C4-2B (cell line): Measurements from ENCODE around the gene TRIM41.
A peak's percentile ranks its signal among the peaks of the same experiment; 100 is the strongest.
"Not testable (repeated sequence)": the region's sequence is repeated elsewhere in the genome, so short reads cannot be mapped to it uniquely, and the experiment has no call there.

Source experiments
- H3K27ac ChIP-seq: fragments of 450-650 bp; 2 replicates; pipeline ENCODE4 v1.5.1; 2017
- CTCF ChIP-seq: fragments of 450-650 bp; conservative IDR thresholded peaks from 2 replicates; pipeline ENCODE4 v1.5.1; 2017; ENCODE audit warnings: mild to moderate bottlenecking
- ZFX ChIP-seq: fragments of 450-650 bp; IDR thresholded peaks from 2 replicates; pipeline ENCODE4 v1.6.1; 2017

TRIM41 gene

GRCh38 chr5:181223058-181223728 is at the start of gene TRIM41:
Gene TRIM41, plus strand, starts transcription at chr5:181223281. Its CDS starts 719 bp downstream, at chr5:181224000.
- TF ChIP-seq CTCF, result no peak
- TF ChIP-seq ZFX, result no peak
- H3K27ac ChIP-seq, result peak within 1 kb of the TSS; percentile 91

GRCh38 chr5:181173420-181174342 is 49.4 kb upstream of the TRIM41 start:
- peak overlapping the region; percentile 65 for H3K27ac ChIP-seq
- TF ChIP-seq CTCF (peak; percentile 20; the same call in 1 of the 2 replicates), ZFX (no peak)

GRCh38 chr5:181176254-181176952 is 46.7 kb upstream of the TRIM41 start:
- H3K27ac ChIP-seq, result no peak overlapping the region
- TF ChIP-seq CTCF (no peak), ZFX (no peak)

- H3K27ac ChIP-seq, result not testable (repeated sequence)
Measured at GRCh38 chr5:181177559-181177958, 45.5 kb upstream of the TRIM41 start.

GRCh38 chr5:181181650-181182565 is 41.2 kb upstream of the TRIM41 start:
- no peak overlapping the region for H3K27ac ChIP-seq
- TF ChIP-seq ZFX, result no peak
- peak; percentile 81 for TF ChIP-seq CTCF

GRCh38 chr5:181182651-181183050 is 40.4 kb upstream of the TRIM41 start:
- TF ChIP-seq ZFX (no peak), CTCF (no peak)
- no peak overlapping the region for H3K27ac ChIP-seq

GRCh38 chr5:181184845-181185216 is 38.2 kb upstream of the TRIM41 start:
- peak overlapping the region; percentile 66 for H3K27ac ChIP-seq
- TF ChIP-seq CTCF, result no peak
- TF ChIP-seq ZFX, result no peak
